Activated CD4-positive, alpha-beta memory T cell treated with anti-CD3 and anti-CD28 coated beads for 36 hours (primary cell): ENCODE data around the gene SPTB. TPM values are rescaled to one million over a fixed set of nuclear protein-coding genes. Genes with fewer than 3 reads are reported as not detected.

Experiments
- CTCF ChIA-PET: fragments of 350-600 bp; sonication (Branson Sonifier 250); formaldehyde crosslinking; loops from one replicate; lab custom pipeline; 2021; ENCODE audit warnings: antibody characterized with exemption, inconsistent platforms; lab: Charles Lee
- POLR2A ChIA-PET: fragments of 350-600 bp; sonication (Branson Sonifier 250); formaldehyde crosslinking; loops from one replicate; lab custom pipeline; 2021; ENCODE audit warnings: antibody characterized with exemption; lab: Charles Lee
- DNase-seq: peaks from one replicate; pipeline ENCODE4 v3.0.0-alpha.2; 2020
- H3K27ac Mint-ChIP-seq: one replicate; pipeline ENCODE4 v1.8.0; 2021; ENCODE audit warnings: mixed read lengths
- H3K27me3 Mint-ChIP-seq: one replicate; pipeline ENCODE4 v1.8.0; 2021; ENCODE audit warnings: mixed read lengths
- H3K36me3 Mint-ChIP-seq: one replicate; pipeline ENCODE4 v1.8.0; 2021; ENCODE audit warnings: mixed read lengths
- H3K4me1 Mint-ChIP-seq: one replicate; pipeline ENCODE4 v1.8.0; 2021; ENCODE audit warnings: low read depth, mixed read lengths
- H3K4me3 Mint-ChIP-seq: one replicate; pipeline ENCODE4 v1.8.0; 2021; ENCODE audit warnings: mild to moderate bottlenecking, mixed read lengths
- H3K9me3 Mint-ChIP-seq: one replicate; pipeline ENCODE4 v1.8.0; 2021; ENCODE audit warnings: mixed read lengths
- intact Hi-C: fragments of 100-400 bp; cut with micrococcal nuclease; formaldehyde crosslinking; loops from one replicate; pipeline ENCODE4 v1.15.1; 2023
- total RNA-seq, 2 experiments: library from RNA; stranded (reverse); gene quantifications; one replicate each; pipeline ENCODE4 v1.2.3, GENCODE V29; 2021

Gene SPTB
- total RNA-seq, 2 experiments from 2014 or later, result 0.57 to 0.70 TPM

DNA sequence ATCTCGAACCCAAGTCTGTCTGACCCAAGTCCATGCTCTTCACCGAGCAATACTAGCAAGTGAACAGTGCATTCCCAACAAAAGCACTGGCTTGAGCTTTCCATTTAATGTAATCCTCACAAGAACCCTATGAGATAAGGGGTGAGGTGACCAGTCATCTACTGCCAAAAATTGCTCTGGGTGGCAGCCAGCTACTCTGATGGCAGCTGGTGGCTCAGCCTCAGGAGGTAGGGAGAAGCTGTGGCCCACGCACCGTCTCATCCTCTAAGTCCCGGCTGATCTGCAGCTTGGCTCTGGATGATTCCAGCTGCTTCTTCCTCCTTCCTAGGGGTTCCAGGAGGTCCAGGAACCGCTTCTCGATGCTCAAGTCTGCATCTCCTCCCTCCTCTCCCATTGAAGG, 100.2 kb downstream of the SPTB start:
- Mint-ChIP-seq H3K36me3 (no peaks in the 10 kb centered on the region), H3K27ac (no peak overlapping the region), H3K4me1 (no peaks in the 10 kb centered on the region), H3K9me3 (no peaks in the 10 kb centered on the region), H3K27me3 (no peaks in the 10 kb centered on the region), H3K4me3 (no peak overlapping the region)
- no peak for DNase-seq
- CTCF ChIA-PET, result no interaction called here
- POLR2A ChIA-PET, result no interaction called here
- intact Hi-C loops, result no loop called here

DNA sequence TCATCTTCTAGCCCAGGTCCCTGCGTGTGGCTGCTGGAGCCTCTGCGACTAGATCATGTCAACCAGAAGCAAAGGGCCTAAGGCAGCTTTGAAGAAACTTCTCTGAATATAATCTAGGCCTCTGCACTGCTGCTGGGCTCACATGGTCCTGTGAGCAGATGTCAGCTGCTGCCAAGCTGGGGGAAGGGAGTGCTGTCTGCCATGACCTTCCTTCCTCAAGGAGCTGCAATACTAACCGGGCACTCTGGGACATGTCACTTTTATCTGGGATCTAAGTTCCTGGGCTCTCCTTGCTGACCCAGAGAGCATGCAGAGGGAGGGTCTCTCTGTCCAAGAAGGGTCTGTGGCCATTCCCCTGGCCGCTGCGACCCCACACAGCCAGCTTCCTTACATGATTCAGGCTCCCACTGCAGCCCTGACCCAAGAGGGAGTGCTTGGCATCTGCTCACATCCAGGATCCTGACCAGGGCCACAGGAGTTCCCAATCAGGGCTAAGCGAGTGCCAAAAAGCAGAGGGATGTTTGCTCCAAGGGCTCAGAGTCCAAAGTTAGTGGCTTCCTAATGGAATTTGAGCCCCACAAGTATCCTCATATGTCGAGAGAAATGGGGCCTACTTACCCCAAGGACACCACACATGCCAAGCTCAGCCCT, 101.5 kb downstream of the SPTB start:
- Mint-ChIP-seq H3K27ac (no peak overlapping the region), H3K36me3 (no peaks in the 10 kb centered on the region), H3K27me3 (no peaks in the 10 kb centered on the region), H3K9me3 (no peaks in the 10 kb centered on the region), H3K4me3 (no peak overlapping the region), H3K4me1 (no peaks in the 10 kb centered on the region)
- POLR2A ChIA-PET, result no interaction called here
- CTCF ChIA-PET, result interaction anchor here (1.4 to 2.6 kb wide), 2 partner anchors 13 to 45 kb away, joined by 4 to 6 read pairs; no protein-coding TSS in a partner anchor
- no peak for DNase-seq
- intact Hi-C loops, result no loop called here

DNA sequence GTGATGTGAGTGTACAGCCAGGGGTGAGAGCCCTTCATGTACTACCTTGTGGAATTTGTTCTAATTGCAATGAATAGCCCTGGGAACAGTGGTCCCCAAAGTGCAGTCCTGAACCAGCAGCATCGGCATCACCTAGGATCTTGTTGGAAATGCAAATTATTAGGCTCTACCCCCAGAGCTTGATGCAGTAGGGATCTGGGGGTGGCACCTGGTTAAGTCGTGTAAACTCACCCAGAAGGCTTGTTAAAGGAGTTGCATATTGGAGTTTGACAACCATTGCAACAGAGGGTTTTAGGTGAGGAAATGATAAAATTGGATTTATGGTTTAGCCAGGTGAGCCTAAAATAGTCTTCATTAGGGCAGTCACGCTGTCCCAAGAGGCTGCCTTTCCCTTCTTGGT, 102.2 kb downstream of the SPTB start:
- POLR2A ChIA-PET, result no interaction called here
- no peak for DNase-seq
- no peak overlapping the region for H3K4me3 Mint-ChIP-seq
- H3K36me3 Mint-ChIP-seq, result no peaks in the 10 kb centered on the region
- no peaks in the 10 kb centered on the region for H3K27me3 Mint-ChIP-seq
- CTCF ChIA-PET, result interaction anchor here (1.4 to 2.6 kb wide), 2 partner anchors 13 to 46 kb away, joined by 4 to 6 read pairs; no protein-coding TSS in a partner anchor
- H3K4me1 Mint-ChIP-seq, result no peaks in the 10 kb centered on the region
- intact Hi-C loops, result no loop called here
- no peak overlapping the region for H3K27ac Mint-ChIP-seq
- no peaks in the 10 kb centered on the region for H3K9me3 Mint-ChIP-seq

DNA sequence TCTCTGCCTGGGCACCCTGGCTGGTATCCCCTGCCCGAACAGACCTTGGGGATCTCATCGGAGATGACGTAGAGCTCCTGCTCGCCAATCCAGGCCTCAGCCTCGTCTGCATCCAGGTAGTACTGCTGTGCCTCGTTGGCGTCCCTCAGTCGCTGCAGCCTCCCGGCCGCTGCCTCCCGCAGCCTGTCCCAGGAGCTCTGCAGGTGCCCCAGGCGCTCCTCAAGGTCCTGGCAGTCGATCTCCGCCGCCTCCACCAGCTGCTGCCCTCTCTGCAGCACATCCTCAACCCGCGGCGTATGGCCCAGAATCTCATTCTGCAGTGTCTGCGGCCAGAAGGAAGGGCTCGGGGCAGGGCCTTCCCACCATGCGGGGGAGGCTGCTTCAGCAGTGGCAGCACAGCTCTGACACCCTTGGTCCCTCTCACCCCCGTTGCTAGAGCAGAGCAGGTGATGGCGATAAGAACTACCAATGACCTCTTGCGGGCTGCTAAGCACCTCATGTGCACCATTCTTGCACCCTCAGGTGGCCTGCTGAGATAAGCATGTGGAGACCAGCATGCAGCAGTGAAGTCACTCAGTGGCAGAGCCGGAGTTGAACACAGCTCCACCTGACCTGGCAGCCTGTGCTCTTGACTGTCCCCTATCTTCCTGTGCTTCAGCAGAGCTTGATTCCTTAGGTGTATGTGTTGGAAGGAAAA, 104.5 kb downstream of the SPTB start:
- DNase-seq, result no peak
- Mint-ChIP-seq H3K27ac (no peak overlapping the region), H3K4me3 (no peak overlapping the region), H3K27me3 (no peaks in the 10 kb centered on the region), H3K9me3 (no peaks in the 10 kb centered on the region), H3K4me1 (peaks cover 14% of the 10 kb centered on the region), H3K36me3 (no peaks in the 10 kb centered on the region)
- ChIA-PET CTCF (interaction anchor here (1.1 to 2.3 kb wide), 3 partner anchors 11 to 117 kb away, joined by 3 to 9 read pairs (median 4); no protein-coding TSS in a partner anchor), POLR2A (no interaction called here)
- intact Hi-C loops, result no loop called here

DNA sequence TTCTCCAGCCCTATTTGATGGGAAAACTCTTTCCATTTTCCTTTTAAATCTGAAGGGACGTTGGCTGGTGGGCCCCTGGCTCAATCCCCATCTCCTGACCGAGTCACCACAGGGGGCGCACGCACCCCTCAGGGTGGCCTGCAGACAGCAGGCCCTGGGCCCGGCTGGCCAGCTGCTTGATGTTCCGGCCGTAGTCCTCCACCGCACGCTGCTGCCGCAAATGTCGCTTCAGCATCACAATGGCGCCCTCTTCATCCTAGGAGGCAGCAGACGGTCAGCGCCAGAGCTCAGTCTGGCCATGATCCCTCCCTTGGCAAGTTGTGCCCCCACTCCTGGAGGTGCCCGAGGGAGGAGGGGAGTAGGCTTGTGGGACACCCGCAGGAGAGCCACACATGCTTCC, 105.4 kb downstream of the SPTB start:
- no peaks in the 10 kb centered on the region for H3K36me3 Mint-ChIP-seq
- intact Hi-C loops, result no loop called here
- H3K27ac Mint-ChIP-seq, result no peak overlapping the region
- no peaks in the 10 kb centered on the region for H3K27me3 Mint-ChIP-seq
- H3K9me3 Mint-ChIP-seq, result no peaks in the 10 kb centered on the region
- ChIA-PET POLR2A (no interaction called here), CTCF (interaction anchor here (2.3 kb wide), 1 partner anchor 10 kb away, joined by 9 read pairs; no protein-coding TSS in a partner anchor)
- peaks cover 14% of the 10 kb centered on the region for H3K4me1 Mint-ChIP-seq
- DNase-seq, result no peak
- no peak overlapping the region for H3K4me3 Mint-ChIP-seq

DNA sequence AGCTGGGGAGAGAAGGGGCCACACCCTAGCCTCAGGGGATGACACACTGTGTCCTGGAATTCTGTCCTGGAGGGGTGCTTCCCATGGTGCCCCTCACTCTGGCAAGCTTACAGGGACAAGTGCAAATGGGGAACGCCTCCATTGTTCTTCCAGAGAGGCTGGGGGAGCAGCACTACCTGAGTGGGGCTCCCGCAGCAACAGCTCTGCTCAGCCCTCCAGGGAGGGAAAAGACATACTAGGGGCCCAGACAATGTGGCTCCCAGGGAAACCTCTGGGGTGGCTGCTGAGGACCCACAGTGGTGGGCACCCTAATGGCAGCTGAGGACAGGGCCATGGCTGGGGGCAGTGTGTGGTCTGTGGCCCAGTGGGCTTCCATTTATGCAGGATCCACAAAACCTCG, 106.1 kb downstream of the SPTB start:
- H3K9me3 Mint-ChIP-seq, result no peaks in the 10 kb centered on the region
- ChIA-PET POLR2A (no interaction called here), CTCF (interaction anchor here (0.6 to 3.1 kb wide), 5 partner anchors 9 to 118 kb away, joined by 3 to 15 read pairs (median 9); no protein-coding TSS in a partner anchor)
- peaks cover 14% of the 10 kb centered on the region for H3K4me1 Mint-ChIP-seq
- no peaks in the 10 kb centered on the region for H3K27me3 Mint-ChIP-seq
- intact Hi-C loops, result no loop called here
- no peak overlapping the region for H3K4me3 Mint-ChIP-seq
- H3K36me3 Mint-ChIP-seq, result no peaks in the 10 kb centered on the region
- H3K27ac Mint-ChIP-seq, result no peak overlapping the region
- no peak for DNase-seq

DNA sequence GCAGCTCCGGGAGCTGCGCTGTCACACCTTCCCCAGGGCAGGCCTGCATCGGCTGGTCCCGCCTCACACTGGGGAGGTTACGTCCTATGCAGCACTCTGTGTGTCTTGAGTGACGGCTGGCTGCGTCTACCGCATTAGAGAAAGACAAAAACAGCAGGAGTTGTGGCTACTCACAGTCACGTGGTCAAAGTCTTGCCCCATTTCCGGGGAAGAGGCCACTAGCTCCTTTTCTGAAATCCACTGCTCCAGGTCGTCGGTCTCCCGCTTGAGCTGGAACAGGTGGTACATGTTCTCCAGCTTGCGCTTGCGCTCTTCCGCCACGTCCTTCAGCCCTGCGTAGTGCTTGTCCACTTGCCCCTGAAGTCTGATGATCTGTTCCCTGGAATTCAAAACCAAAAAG, 106.7 kb downstream of the SPTB start:
- Mint-ChIP-seq H3K9me3 (no peaks in the 10 kb centered on the region), H3K27me3 (no peaks in the 10 kb centered on the region), H3K4me3 (no peak overlapping the region), H3K27ac (no peak overlapping the region), H3K4me1 (peaks cover 14% of the 10 kb centered on the region), H3K36me3 (no peaks in the 10 kb centered on the region)
- DNase-seq, result no peak
- ChIA-PET POLR2A (no interaction called here), CTCF (interaction anchor here (0.6 to 3.1 kb wide), 6 partner anchors 12 to 232 kb away, joined by 3 to 15 read pairs (median 4); partner anchors contain the start of gene HSPA2)
- intact Hi-C loops, result no loop called here

DNA sequence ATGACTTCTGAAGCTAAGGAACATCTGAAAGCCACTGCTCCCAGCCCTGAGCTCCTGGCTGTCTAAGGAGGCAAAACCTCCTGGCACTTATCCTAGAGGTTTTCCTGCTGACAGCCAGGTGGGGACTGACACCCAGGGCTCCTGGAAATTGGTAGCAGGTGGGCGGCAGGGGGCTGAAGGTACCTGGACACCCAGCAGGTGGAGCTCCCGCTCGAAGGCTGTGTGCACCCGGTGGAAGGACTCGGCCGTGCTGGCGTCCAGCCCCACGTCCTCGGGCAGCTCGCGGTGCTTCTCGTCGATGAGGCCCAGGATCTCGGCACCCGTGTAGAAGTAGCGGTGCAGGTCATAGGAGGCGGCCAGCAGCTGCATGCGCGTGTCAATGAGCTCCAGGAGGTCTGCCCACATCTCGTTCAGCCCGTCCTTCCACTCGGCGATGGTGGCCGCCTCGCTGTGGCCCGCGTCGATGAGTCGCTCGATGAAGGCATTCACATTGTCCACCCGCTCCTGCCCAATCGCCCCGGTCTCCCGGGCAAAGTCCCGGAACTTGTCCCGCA, 107.2 kb downstream of the SPTB start:
- intact Hi-C loops, result no loop called here
- POLR2A ChIA-PET, result no interaction called here
- Mint-ChIP-seq H3K4me3 (no peak overlapping the region), H3K27me3 (no peaks in the 10 kb centered on the region), H3K4me1 (peaks cover 14% of the 10 kb centered on the region), H3K27ac (no peak overlapping the region), H3K9me3 (no peaks in the 10 kb centered on the region), H3K36me3 (no peaks in the 10 kb centered on the region)
- no peak for DNase-seq
- CTCF ChIA-PET, result interaction anchor here (0.6 to 3.1 kb wide), 5 partner anchors 9 to 232 kb away, joined by 3 to 15 read pairs (median 5); partner anchors contain the start of gene HSPA2

DNA sequence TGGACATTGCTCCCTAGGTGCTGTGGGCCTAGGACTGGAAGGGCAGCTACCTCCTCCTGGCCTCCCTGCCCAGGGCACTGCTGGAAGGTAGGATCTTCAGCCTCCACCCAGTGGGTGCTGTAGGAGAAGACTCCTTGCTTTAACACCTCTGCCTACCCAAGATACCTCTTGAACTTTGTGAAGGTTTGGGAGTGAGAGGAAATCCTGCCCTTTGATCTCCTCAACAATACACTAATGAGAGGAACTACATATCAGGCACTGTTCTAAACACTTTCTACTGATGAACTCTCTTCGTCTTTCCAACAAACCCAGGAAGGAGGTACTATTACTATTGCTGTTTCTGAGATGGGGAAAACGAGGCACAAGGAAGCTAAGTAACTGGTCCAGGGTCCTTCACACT, 108.5 kb downstream of the SPTB start:
- no peak overlapping the region for H3K27ac Mint-ChIP-seq
- intact Hi-C loops, result no loop called here
- H3K4me3 Mint-ChIP-seq, result no peak overlapping the region
- ChIA-PET CTCF (interaction anchor here (2.2 to 3.1 kb wide), 3 partner anchors 10 to 120 kb away, joined by 5 to 15 read pairs (median 15); no protein-coding TSS in a partner anchor), POLR2A (no interaction called here)
- no peak for DNase-seq
- H3K36me3 Mint-ChIP-seq, result no peaks in the 10 kb centered on the region
- no peaks in the 10 kb centered on the region for H3K9me3 Mint-ChIP-seq
- H3K4me1 Mint-ChIP-seq, result peaks cover 15% of the 10 kb centered on the region
- no peaks in the 10 kb centered on the region for H3K27me3 Mint-ChIP-seq

DNA sequence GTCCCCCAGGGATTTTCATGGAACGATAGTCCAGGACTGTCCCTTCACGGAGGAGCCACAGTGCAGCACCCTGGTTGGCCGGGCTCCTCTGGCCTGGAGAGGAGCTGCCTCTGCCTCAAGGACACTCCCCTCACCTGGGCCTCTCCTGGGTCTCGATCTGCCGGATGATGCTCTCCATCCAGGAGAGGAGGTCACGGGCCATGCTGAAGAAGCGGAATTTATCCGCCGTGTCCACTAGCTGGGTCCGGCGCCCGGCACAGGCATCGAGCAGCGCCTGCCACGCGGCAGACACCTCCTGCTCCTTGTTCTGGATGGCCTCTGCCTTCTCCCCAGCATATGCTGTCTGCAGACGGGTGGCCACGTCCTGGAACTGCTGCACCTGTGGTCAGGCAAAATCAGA, 109.0 kb downstream of the SPTB start:
- Mint-ChIP-seq H3K36me3 (no peaks in the 10 kb centered on the region), H3K27ac (no peak overlapping the region), H3K4me1 (peaks cover 19% of the 10 kb centered on the region), H3K9me3 (no peaks in the 10 kb centered on the region), H3K27me3 (no peaks in the 10 kb centered on the region), H3K4me3 (no peak overlapping the region)
- ChIA-PET POLR2A (no interaction called here), CTCF (interaction anchor here (3.1 kb wide), 1 partner anchor 9 kb away, joined by 15 read pairs; no protein-coding TSS in a partner anchor)
- DNase-seq, result no peak
- intact Hi-C loops, result no loop called here

DNA sequence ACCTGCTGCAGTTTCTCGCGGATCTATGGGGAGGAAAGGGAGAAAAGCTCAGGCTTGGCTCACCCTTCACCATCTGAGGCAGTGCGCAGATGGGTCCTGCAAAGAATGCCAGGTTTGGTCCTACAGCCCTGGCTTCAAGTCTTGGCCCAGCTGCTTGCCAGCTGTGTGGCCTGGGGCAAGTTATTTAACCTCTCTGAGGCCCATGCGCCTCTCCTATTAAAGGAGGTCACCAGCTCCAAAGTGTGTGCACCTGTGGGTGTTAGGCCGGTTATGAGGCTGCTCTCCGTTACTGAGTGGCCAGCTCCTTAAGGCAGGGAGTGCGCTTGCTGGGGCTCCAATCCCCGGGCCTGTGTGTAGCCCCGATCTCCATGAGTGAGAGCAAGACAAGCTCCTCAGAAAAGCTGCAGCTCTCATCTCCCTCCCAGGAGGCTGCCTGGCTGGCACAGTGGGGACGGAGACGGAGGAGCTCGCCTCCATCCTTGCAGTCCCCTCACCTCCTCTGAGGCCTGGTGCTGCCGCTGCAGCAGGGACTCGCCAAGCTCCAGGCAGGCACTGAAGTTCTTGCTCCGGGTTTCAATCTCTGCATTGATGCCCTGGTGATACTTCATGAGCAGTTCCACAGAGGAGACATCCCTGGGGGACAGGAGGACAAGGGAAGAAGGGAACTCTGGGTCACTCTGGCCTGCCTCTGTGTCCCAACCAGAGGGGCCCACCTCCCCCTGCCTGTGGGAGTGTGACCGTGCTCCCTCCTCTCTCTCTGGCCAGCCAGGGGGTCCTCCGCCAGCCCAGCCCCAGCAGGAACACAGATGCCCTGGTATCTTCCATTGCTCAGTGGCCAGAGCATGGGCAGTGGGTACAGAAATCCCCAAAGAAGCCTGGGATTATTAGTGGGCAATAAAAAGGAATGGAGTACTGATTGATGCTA, 110.3 kb downstream of the SPTB start:
- POLR2A ChIA-PET, result no interaction called here
- Mint-ChIP-seq H3K4me3 (no peak overlapping the region), H3K27me3 (no peaks in the 10 kb centered on the region), H3K9me3 (no peaks in the 10 kb centered on the region), H3K27ac (no peak overlapping the region), H3K4me1 (peaks cover 27% of the 10 kb centered on the region), H3K36me3 (no peaks in the 10 kb centered on the region)
- intact Hi-C loops, result no loop called here
- DNase-seq, result no peak
- CTCF ChIA-PET, result interaction anchor here (1.5 kb wide), 2 partner anchors 97 to 122 kb away, joined by 7 to 8 read pairs; no protein-coding TSS in a partner anchor
